Activated T-cell treated with anti-CD3 and anti-CD28 coated beads, Interleukin-2, amount 50 U/mL, for 4 hours (primary cell): ENCODE measurements around the gene SF3A1. TPM values are rescaled to one million over a fixed set of nuclear protein-coding genes. Genes with fewer than 3 reads are reported as not detected.
A peak's percentile ranks its signal among the peaks of the same experiment; 100 is the strongest.

Experiments used
- ATAC-seq, 2 donors: fragments of 200-7000 bp; cut with Tn5 transposase; one replicate each; pipeline ENCODE4 v1.10.0; 2021
- DNase-seq: peaks from one replicate; pipeline ENCODE4 v3.0.0-alpha.2; 2020
- H3K27me3 Mint-ChIP-seq: one replicate; pipeline ENCODE4 v1.8.0; 2021; ENCODE audit warnings: low read depth, mixed read lengths
- H3K36me3 Mint-ChIP-seq: one replicate; pipeline ENCODE4 v1.8.0; 2022; ENCODE audit warnings: mixed read lengths; ENCODE audit not compliant: insufficient read depth
- H3K4me1 Mint-ChIP-seq: one replicate; pipeline ENCODE4 v1.8.0; 2021; ENCODE audit warnings: low read depth, mixed read lengths
- H3K4me3 Mint-ChIP-seq: one replicate; pipeline ENCODE4 v1.8.0; 2021; ENCODE audit warnings: mild to moderate bottlenecking, moderate library complexity, mixed read lengths
- H3K9me3 Mint-ChIP-seq: one replicate; pipeline ENCODE4 v1.8.0; 2021; ENCODE audit warnings: mixed read lengths
- total RNA-seq, 3 donors: library from RNA; stranded (reverse); gene quantifications; one replicate each; pipeline ENCODE4 v1.2.1, GENCODE V29; 2021

Gene SF3A1
- total RNA-seq, 3 donors from 2014 or later: 315 to 335 (median 324) TPM

GRCh38 chr22:30314915-30315314, 41.8 kb downstream of the SF3A1 start:
- no peaks in the 10 kb centered on the region for H3K27me3 Mint-ChIP-seq
- ATAC-seq: peak; percentile 70 to 74

GRCh38 chr22:30313527-30314363, 42.9 kb downstream of the SF3A1 start:
- no peaks in the 10 kb centered on the region for H3K27me3 Mint-ChIP-seq
- H3K4me3 Mint-ChIP-seq: no peak overlapping the region
- ATAC-seq (no peak), DNase-seq (no peak)
- H3K36me3 Mint-ChIP-seq: peaks cover 22% of the 10 kb centered on the region
- peaks cover 97% of the 10 kb centered on the region for H3K4me1 Mint-ChIP-seq
- peaks cover 3% of the 10 kb centered on the region for H3K9me3 Mint-ChIP-seq

More at GRCh38 chr22:30314915-30315314, 41.8 kb downstream of the SF3A1 start:
- peak; percentile 50 for DNase-seq
- Mint-ChIP-seq H3K4me3 (peak overlapping the region; percentile 30), H3K4me1 (peaks cover 97% of the 10 kb centered on the region), H3K9me3 (peaks cover 3% of the 10 kb centered on the region), H3K36me3 (peaks cover 24% of the 10 kb centered on the region)

GRCh38 chr22:30312053-30312452, 44.6 kb downstream of the SF3A1 start:
- Mint-ChIP-seq H3K4me1 (peaks cover 97% of the 10 kb centered on the region), H3K36me3 (peaks cover 19% of the 10 kb centered on the region), H3K4me3 (peak overlapping the region; percentile 13), H3K27me3 (no peaks in the 10 kb centered on the region), H3K9me3 (peaks cover 3% of the 10 kb centered on the region)
- peak; percentile 46 to 54 for ATAC-seq
- DNase-seq: no peak

GRCh38 chr22:30310881-30311771, 45.6 kb downstream of the SF3A1 start:
- H3K4me1 Mint-ChIP-seq: peaks cover 99% of the 10 kb centered on the region
- H3K9me3 Mint-ChIP-seq: peaks cover 3% of the 10 kb centered on the region
- ATAC-seq (no peak), DNase-seq (no peak)
- no peaks in the 10 kb centered on the region for H3K27me3 Mint-ChIP-seq
- H3K4me3 Mint-ChIP-seq: no peak overlapping the region
- H3K36me3 Mint-ChIP-seq: peaks cover 16% of the 10 kb centered on the region

GRCh38 chr22:30309951-30310741, 46.5 kb downstream of the SF3A1 start:
- H3K36me3 Mint-ChIP-seq: peaks cover 11% of the 10 kb centered on the region
- H3K27me3 Mint-ChIP-seq: no peaks in the 10 kb centered on the region
- DNase-seq (no peak), ATAC-seq (peak; percentile 11 to 23)
- peaks cover 3% of the 10 kb centered on the region for H3K9me3 Mint-ChIP-seq
- H3K4me1 Mint-ChIP-seq: peaks cover 99% of the 10 kb centered on the region
- peak overlapping the region; percentile 6 for H3K4me3 Mint-ChIP-seq

- no peak for DNase-seq
- peaks cover 9% of the 10 kb centered on the region for H3K36me3 Mint-ChIP-seq
- H3K9me3 Mint-ChIP-seq: peaks cover 3% of the 10 kb centered on the region
- no peaks in the 10 kb centered on the region for H3K27me3 Mint-ChIP-seq
- H3K4me3 Mint-ChIP-seq: peak overlapping the region; percentile 32
- no peak for ATAC-seq
- H3K4me1 Mint-ChIP-seq: peaks cover 99% of the 10 kb centered on the region
These were observed 48.0 kb downstream of the SF3A1 start for GRCh38 chr22:30308518-30309230.

- no peaks in the 10 kb centered on the region for H3K27me3 Mint-ChIP-seq
- ATAC-seq (no peak), DNase-seq (no peak)
- H3K9me3 Mint-ChIP-seq: peaks cover 3% of the 10 kb centered on the region
- H3K4me1 Mint-ChIP-seq: peaks cover 100% of the 10 kb centered on the region
- H3K36me3 Mint-ChIP-seq: peaks cover 14% of the 10 kb centered on the region
- H3K4me3 Mint-ChIP-seq: peak overlapping the region; percentile 32
These were observed 48.6 kb downstream of the SF3A1 start for GRCh38 chr22:30308093-30308492.

GRCh38 chr22:30307041-30307574, 49.6 kb downstream of the SF3A1 start:
- Mint-ChIP-seq H3K9me3 (no peaks in the 10 kb centered on the region), H3K4me3 (no peak overlapping the region), H3K36me3 (peaks cover 9% of the 10 kb centered on the region), H3K27me3 (no peaks in the 10 kb centered on the region), H3K4me1 (peaks cover 100% of the 10 kb centered on the region)
- ATAC-seq (no peak), DNase-seq (no peak)

- DNase-seq: no peak
- H3K4me3 Mint-ChIP-seq: peak overlapping the region; percentile 63
- ATAC-seq: no peak
- no peaks in the 10 kb centered on the region for H3K9me3 Mint-ChIP-seq
- H3K4me1 Mint-ChIP-seq: peaks cover 100% of the 10 kb centered on the region
- H3K36me3 Mint-ChIP-seq: peaks cover 9% of the 10 kb centered on the region
- no peaks in the 10 kb centered on the region for H3K27me3 Mint-ChIP-seq
These were observed 50.1 kb downstream of the SF3A1 start for GRCh38 chr22:30306627-30307011.

- H3K4me3 Mint-ChIP-seq: peak overlapping the region; percentile 63
- H3K9me3 Mint-ChIP-seq: no peaks in the 10 kb centered on the region
- ATAC-seq (peak; percentile 34 to 41), DNase-seq (no peak)
- peaks cover 11% of the 10 kb centered on the region for H3K36me3 Mint-ChIP-seq
- H3K4me1 Mint-ChIP-seq: peaks cover 100% of the 10 kb centered on the region
- no peaks in the 10 kb centered on the region for H3K27me3 Mint-ChIP-seq
These were observed 50.6 kb downstream of the SF3A1 start for GRCh38 chr22:30305906-30306626.

GRCh38 chr22:30305519-30305905, 51.2 kb downstream of the SF3A1 start:
- no peaks in the 10 kb centered on the region for H3K27me3 Mint-ChIP-seq
- H3K36me3 Mint-ChIP-seq: peaks cover 11% of the 10 kb centered on the region
- DNase-seq (peak; percentile 26), ATAC-seq (peak; percentile 62 to 66)
- peaks cover 100% of the 10 kb centered on the region for H3K4me1 Mint-ChIP-seq
- H3K4me3 Mint-ChIP-seq: peak overlapping the region; percentile 63
- no peaks in the 10 kb centered on the region for H3K9me3 Mint-ChIP-seq

GRCh38 chr22:30304495-30305244, 52.0 kb downstream of the SF3A1 start:
- H3K4me3 Mint-ChIP-seq: no peak overlapping the region

More at GRCh38 chr22:30304495-30305244, 52.0 kb downstream of the SF3A1 start:
- Mint-ChIP-seq H3K36me3 (peaks cover 14% of the 10 kb centered on the region), H3K27me3 (no peaks in the 10 kb centered on the region), H3K9me3 (no peaks in the 10 kb centered on the region), H3K4me1 (peaks cover 93% of the 10 kb centered on the region)
- DNase-seq: no peak
- ATAC-seq: no peak
